Hepatocyte (in vitro differentiated cells): ENCODE measurements around the gene CXCL14. TPM values are rescaled to one million over a fixed set of nuclear protein-coding genes. Genes with fewer than 3 reads are reported as not detected.
A peak's percentile ranks its signal among the peaks of the same experiment; 100 is the strongest.

ENCODE experiments used
- DNase-seq: peaks from one replicate; pipeline ENCODE4 v3.0.0-alpha.2; 2016; ENCODE audit warnings: low spot score
- H2AFZ ChIP-seq: fragments of 200-600 bp; sonication (generic); 2 replicates; pipeline ENCODE4 v1.6.0; 2016; ENCODE audit warnings: antibody characterized with exemption, mild to moderate bottlenecking
- H3K27ac ChIP-seq: fragments of 200-600 bp; sonication (generic); 2 replicates; pipeline ENCODE4 v1.5.1; 2016; ENCODE audit warnings: mild to moderate bottlenecking
- H3K27me3 ChIP-seq: fragments of 200-600 bp; sonication (generic); 2 replicates; pipeline ENCODE4 v1.6.1; 2016
- H3K36me3 ChIP-seq: fragments of 200-600 bp; sonication (generic); replicated peaks from 2 replicates; pipeline ENCODE4 v1.5.1; 2016; ENCODE audit warnings: low read depth; ENCODE audit not compliant: insufficient read depth
- H3K4me1 ChIP-seq: fragments of 200-600 bp; sonication (generic); 2 replicates; pipeline ENCODE4 v1.5.1; 2016; ENCODE audit warnings: mild to moderate bottlenecking, moderate library complexity; ENCODE audit not compliant: insufficient read depth
- H3K4me2 ChIP-seq: fragments of 200-600 bp; sonication (generic); 2 replicates; pipeline ENCODE4 v1.6.0; 2016
- H3K4me3 ChIP-seq: fragments of 200-600 bp; sonication (generic); 2 replicates; pipeline ENCODE4 v1.5.1; 2016; ENCODE audit warnings: mild to moderate bottlenecking
- H3K79me2 ChIP-seq: fragments of 200-600 bp; sonication (generic); 2 replicates; pipeline ENCODE4 v1.6.0; 2017; ENCODE audit warnings: mild to moderate bottlenecking
- H3K9me2 ChIP-seq: fragments of 200-600 bp; sonication (generic); replicated peaks from 2 replicates; pipeline ENCODE4 v1.6.0; 2017; ENCODE audit warnings: mild to moderate bottlenecking; ENCODE audit not compliant: insufficient read depth
- H3K9me3 ChIP-seq: fragments of 200-600 bp; sonication (generic); 2 replicates; pipeline ENCODE4 v1.5.1; 2016; ENCODE audit warnings: low read depth, mild to moderate bottlenecking
- H4K20me1 ChIP-seq: fragments of 200-600 bp; sonication (generic); 2 replicates; pipeline ENCODE4 v1.6.0; 2016; ENCODE audit warnings: mild to moderate bottlenecking; ENCODE audit not compliant: insufficient read depth, poor library complexity, severe bottlenecking
- EZH2 ChIP-seq: fragments of 200-600 bp; sonication (generic); IDR thresholded peaks from 2 replicates; pipeline ENCODE4 v1.6.1; 2016; ENCODE audit warnings: antibody characterized with exemption, mild to moderate bottlenecking, borderline replicate concordance
- EZH2phosphoT487 ChIP-seq: fragments of 200-600 bp; sonication (generic); IDR thresholded peaks from one replicate; pipeline ENCODE4 v1.6.1; 2018; ENCODE audit warnings: antibody characterized with exemption, mild to moderate bottlenecking, low read depth, moderate library complexity; ENCODE audit not compliant: unreplicated experiment, severe bottlenecking
- WGBS: methylation state at CpG from one replicate; pipeline ENCODE4 v1.1.6; 2016; ENCODE audit warnings: low lambda C conversion rate; ENCODE audit errors: missing lambda C conversion rate; 5-methylcytosine and 5-hydroxymethylcytosine counted together
- polyA plus RNA-seq: library from polyadenylated mRNA; unstranded; fragments of >200 nt; fragmentation: Nextera tagmentation; extraction: Ambion mirVana; gene quantifications from 2 replicates; pipeline ENCODE4 v1.2.1, GENCODE V29; 2016
- total RNA-seq: library from RNA; depleted of rRNA; stranded (reverse); fragments of >200 nt; gene quantifications from 2 replicates; pipeline ENCODE4 v1.2.3, GENCODE V29; 2014
- TF ChIP-seq, protein P1 (sequence below): fragments of 200-600 bp; sonication (generic); IDR thresholded peaks from 2 replicates; pipeline ENCODE4 v1.5.1; 2016; ENCODE audit warnings: antibody characterized with exemption, mild to moderate bottlenecking; ENCODE audit not compliant: poor library complexity

Gene CXCL14
- total and polyA plus RNA-seq, 2 experiments from 2014 or later: 52.5 to 88.8 TPM

DNA sequence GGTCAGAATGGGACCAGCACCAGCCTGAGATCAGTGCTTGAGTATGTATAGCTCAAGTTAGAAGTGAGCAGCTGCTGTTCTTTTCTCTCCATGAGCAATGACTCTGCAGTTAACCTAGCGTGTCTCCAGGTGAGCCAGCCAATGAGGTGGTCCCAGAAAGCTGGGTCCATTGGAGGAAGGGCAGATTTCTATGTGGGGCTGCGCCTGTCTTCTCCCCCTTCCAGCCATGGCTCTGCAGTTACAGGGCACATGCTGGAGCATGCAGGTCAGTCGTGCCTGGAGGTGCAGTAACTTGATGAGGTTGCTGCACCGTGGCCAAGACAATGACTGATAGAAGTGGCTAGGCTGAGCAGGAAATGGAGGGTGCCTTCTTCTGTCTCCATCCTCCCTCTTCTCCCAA, 29.6 kb upstream of the CXCL14 start:
- no peaks in the 10 kb centered on the region for H3K9me2 ChIP-seq
- WGBS: 89% methylated on average over 4 of the region's 4 CpGs
- no peak for DNase-seq
- H4K20me1 ChIP-seq: no peaks in the 10 kb centered on the region
- no peak overlapping the region for H3K27ac ChIP-seq
- H2AFZ ChIP-seq: no peak overlapping the region
- no peaks in the 10 kb centered on the region for H3K36me3 ChIP-seq
- H3K79me2 ChIP-seq: no peaks in the 10 kb centered on the region
- peaks cover 6% of the 10 kb centered on the region for H3K4me1 ChIP-seq
- TF ChIP-seq, protein P1, sequence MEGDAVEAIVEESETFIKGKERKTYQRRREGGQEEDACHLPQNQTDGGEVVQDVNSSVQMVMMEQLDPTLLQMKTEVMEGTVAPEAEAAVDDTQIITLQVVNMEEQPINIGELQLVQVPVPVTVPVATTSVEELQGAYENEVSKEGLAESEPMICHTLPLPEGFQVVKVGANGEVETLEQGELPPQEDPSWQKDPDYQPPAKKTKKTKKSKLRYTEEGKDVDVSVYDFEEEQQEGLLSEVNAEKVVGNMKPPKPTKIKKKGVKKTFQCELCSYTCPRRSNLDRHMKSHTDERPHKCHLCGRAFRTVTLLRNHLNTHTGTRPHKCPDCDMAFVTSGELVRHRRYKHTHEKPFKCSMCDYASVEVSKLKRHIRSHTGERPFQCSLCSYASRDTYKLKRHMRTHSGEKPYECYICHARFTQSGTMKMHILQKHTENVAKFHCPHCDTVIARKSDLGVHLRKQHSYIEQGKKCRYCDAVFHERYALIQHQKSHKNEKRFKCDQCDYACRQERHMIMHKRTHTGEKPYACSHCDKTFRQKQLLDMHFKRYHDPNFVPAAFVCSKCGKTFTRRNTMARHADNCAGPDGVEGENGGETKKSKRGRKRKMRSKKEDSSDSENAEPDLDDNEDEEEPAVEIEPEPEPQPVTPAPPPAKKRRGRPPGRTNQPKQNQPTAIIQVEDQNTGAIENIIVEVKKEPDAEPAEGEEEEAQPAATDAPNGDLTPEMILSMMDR: no peak
- TF ChIP-seq EZH2phosphoT487 (no peak), EZH2 (no peak)
- H3K27me3 ChIP-seq: no peaks in the 10 kb centered on the region
- H3K9me3 ChIP-seq: no peaks in the 10 kb centered on the region
- no peak overlapping the region for H3K4me3 ChIP-seq
- H3K4me2 ChIP-seq: no peak overlapping the region

DNA sequence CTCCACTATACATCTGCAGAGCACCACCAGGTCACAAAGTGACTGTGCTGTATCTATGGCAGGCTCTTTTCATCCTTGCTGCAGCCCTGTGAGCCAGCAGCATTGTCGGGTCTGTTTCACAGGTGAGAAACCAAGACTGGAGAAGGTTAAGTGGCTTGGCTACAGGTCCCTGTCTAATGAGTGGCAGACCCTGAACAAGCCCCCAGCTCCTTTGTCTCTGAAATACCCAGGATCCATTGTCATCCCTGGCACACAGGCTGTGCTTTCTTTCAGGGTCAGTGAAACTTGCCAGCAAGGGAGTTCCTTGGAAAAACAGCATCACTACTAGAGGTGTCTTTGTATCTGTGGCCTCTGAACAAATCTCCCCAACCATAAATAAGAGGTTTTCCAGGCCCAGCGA, 27.6 kb upstream of the CXCL14 start:
- H4K20me1 ChIP-seq: no peaks in the 10 kb centered on the region
- TF ChIP-seq EZH2phosphoT487 (no peak), EZH2 (no peak)
- TF ChIP-seq, protein P1: no peak
- peaks cover 9% of the 10 kb centered on the region for H3K4me1 ChIP-seq
- H3K9me3 ChIP-seq: no peaks in the 10 kb centered on the region
- no peaks in the 10 kb centered on the region for H3K9me2 ChIP-seq
- no peak overlapping the region for H3K4me3 ChIP-seq
- no peak overlapping the region for H2AFZ ChIP-seq
- no peak for DNase-seq
- H3K4me2 ChIP-seq: no peak overlapping the region
- H3K27me3 ChIP-seq: no peaks in the 10 kb centered on the region
- no peak overlapping the region for H3K27ac ChIP-seq
- H3K36me3 ChIP-seq: no peaks in the 10 kb centered on the region
- H3K79me2 ChIP-seq: no peaks in the 10 kb centered on the region
- 74% methylated on average over 2 of the region's 2 CpGs for WGBS

DNA sequence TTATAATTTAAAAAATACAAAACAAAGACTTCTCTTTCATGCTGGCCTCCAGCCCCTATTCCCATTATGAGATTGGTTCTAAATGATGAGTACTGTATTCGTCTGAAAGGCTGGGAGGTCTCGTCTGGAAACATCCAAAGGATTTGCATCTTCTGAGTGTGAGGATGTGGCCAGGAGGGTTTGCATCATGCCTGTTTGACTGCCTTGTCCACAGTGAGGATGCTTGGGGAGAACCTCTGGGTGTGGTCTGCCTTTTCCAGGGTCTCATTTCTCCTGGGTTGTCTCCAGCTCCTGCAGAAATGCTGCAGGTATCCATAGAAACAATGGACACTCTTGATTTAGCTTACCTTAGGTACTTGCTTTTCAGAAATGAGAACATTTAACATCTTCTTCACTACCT, 26.4 kb upstream of the CXCL14 start:
- H2AFZ ChIP-seq: no peak overlapping the region
- no peak overlapping the region for H3K27ac ChIP-seq
- H3K9me2 ChIP-seq: no peaks in the 10 kb centered on the region
- no peak overlapping the region for H3K4me2 ChIP-seq
- no peaks in the 10 kb centered on the region for H3K27me3 ChIP-seq
- no peaks in the 10 kb centered on the region for H3K9me3 ChIP-seq
- no peak for TF ChIP-seq EZH2
- TF ChIP-seq EZH2phosphoT487: no peak
- TF ChIP-seq, protein P1: no peak
- H3K36me3 ChIP-seq: no peaks in the 10 kb centered on the region
- H3K79me2 ChIP-seq: no peaks in the 10 kb centered on the region
- no peak overlapping the region for H3K4me3 ChIP-seq
- H3K4me1 ChIP-seq: peaks cover 9% of the 10 kb centered on the region
- no peak for DNase-seq
- no peaks in the 10 kb centered on the region for H4K20me1 ChIP-seq
- 89% methylated on average over 2 of the region's 2 CpGs for WGBS

DNA sequence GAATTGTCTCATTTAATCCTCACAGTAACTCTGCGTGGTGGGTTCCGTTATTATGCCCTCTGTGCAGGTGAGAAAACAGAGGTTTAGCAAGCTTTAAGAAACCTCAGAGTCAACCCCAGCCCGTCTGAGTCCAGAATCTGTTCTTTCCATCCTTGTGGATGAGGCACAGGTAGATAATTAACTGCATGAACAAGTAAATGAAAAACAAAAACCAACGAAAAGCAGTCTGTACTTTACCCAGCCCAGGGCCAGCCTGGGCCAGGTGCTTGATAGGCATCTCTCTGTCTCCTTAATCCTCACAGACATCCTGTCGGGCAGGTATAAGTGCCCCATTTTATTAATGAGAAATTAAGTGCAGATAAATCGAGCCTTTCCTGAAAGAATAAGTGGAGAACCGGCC, 25.3 kb upstream of the CXCL14 start:
- Histone ChIP-seq H3K27ac (peak overlapping the region; percentile 51), H3K9me2 (no peaks in the 10 kb centered on the region), H3K4me1 (peaks cover 9% of the 10 kb centered on the region), H3K4me2 (peak overlapping the region; percentile 22), H3K36me3 (no peaks in the 10 kb centered on the region), H4K20me1 (no peaks in the 10 kb centered on the region), H3K9me3 (no peaks in the 10 kb centered on the region), H2AFZ (no peak overlapping the region), H3K4me3 (no peak overlapping the region), H3K27me3 (no peaks in the 10 kb centered on the region), H3K79me2 (no peaks in the 10 kb centered on the region)
- TF ChIP-seq EZH2phosphoT487: no peak
- TF ChIP-seq, protein P1: no peak
- no peak for TF ChIP-seq EZH2
- no peak for DNase-seq
- 63% methylated on average over 7 of the region's 7 CpGs for WGBS
